Stimulated activated CD8-positive, alpha-beta memory T cell treated with anti-CD3 and anti-CD28 coated beads, Interleukin-15, amount 100 ng/mL, for 4 hours (primary cell): ENCODE measurements around the gene USP36.
"Not testable (repeated sequence)": the region's sequence is repeated elsewhere in the genome, so short reads cannot be mapped to it uniquely, and the experiment has no call there.

Experiments used
- DNase-seq, 2 donors: peaks; one replicate each; pipeline ENCODE4 v3.0.0-alpha.2; 2020; ENCODE audit warnings: low read depth in 2 of 2

The USP36 gene

DNA sequence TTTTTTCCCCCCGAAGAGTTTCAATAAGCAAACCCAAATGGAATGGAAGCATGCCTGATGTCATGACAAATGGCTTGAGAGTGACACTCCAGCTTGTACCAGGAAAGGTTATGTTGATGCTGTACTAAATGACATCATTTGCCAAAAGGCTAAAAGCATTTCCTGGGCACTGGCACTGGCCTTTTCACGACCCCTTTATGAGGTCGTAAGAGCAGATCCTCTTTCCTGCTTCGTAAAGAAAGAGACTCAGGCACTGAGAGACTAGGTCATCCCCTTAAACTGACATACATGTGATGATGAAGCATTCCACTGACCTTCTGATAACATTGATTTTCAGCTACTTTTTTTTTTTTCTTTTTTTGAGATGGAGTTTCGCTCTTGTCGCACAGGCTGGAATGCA, 31.9 kb upstream of the USP36 start:
- no peak for DNase-seq

DNA sequence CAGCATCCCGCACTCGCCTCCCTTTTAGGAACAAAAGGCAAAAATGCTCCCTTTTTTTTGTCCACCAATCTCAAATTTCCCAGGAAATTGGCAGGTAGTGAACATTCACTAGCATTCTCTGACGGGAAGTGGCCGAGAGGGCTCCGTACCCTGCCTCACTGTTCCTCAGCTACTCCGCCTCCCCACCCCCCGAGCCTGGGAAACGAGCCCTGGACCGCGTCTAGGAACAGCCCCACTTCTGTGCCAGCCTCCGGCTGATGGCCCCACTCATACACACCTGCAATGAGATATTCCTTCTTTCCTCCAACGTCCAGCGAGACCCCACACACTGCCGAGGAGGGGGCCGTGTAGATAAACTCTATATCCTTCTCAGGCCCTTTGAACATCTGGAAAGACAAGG, 30.0 kb upstream of the USP36 start:
- no peak for DNase-seq

DNA sequence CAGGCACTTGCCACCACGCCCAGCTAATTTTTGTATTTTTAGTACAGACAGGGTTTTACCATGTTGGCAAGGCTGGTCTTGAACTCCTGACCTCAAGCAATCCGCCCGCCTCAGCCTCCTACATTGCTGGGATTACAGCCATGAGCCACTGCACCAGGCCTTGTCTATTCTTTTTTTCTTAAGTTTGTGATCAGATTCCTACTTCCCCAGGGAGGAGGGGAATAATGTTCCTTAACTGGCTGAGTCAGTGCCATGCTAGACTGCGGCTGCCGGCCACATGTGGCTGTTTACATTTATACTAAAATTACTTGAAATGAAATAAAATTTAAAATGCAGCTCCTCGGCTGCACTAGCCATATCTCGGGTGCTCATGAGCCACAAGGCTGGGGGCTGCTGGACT, 27.8 kb upstream of the USP36 start:
- DNase-seq: no peak

DNA sequence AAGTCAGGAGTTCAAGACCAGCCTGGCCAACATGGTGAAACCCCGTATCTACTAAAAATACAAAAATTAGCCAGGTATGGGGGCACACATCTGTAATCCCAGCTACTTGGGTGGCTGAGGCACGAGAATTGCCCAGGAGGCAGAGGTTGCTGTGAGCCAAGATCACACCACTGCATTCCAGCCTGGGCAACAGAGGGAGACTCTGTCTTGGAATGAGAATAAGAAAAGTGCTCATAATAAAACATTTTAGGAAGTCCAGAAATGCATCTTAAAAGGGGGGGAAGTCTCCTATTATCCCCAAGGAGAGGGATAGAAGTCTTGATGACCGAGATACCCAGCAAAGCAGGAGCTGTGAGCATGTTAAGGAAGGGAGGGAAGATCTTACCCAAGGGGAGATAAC, 26.4 kb upstream of the USP36 start:
- not testable (repeated sequence) for DNase-seq

DNA sequence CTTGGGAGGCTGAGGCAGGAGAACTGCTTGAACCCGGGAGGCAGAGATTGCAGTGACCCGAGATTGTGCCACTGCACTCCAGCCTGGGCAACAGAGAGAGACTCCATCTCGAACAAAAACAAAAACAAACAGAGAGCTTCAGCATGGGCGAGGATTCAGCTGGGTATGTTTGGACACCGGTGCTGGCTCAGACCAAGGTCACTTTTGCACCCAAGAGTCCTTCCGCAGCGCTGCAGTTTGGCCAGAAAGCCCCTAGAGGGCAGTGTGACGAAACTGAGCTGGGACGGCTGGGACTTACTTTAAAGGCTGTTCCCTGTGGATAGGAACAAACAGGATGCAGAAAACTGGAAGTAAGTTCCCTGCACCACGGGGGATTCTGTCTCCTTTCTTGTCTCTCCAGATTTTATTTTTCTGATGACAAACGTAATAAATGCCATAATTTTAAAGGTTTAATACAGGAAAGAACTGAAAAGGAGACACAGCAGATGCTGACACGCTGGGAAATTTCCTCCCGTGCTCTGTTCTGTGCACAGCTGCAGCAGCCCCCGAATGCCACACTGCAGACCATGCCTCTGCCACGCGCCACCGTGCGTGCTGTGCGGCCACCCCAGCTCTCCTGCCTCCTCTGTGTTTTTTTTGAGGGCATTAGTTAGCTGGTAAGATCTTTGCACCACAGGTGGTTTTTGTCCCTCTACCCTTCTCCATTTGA, 25.2 kb upstream of the USP36 start:
- DNase-seq: peak; percentile 24 to 31

DNA sequence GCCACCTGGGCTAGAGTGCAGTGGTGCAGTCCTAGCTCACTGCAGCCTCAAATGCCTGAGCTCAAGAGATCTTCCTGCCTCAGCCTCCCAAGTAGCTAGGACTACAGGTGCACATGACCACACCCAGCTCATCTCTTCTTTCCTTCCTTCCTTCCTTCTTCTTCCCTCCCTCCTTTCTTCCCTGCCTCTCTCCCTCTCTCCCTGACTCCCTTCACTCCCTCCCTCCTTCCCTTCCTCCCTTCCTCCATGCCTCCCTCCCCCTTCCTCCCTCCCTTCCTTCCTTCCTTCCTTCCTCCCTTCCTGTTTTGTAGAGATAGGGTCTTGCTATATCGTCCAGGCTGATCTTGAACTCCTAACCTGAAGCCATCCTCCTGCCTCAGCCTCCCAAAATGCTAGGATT, 23.5 kb upstream of the USP36 start:
- no peak for DNase-seq

DNA sequence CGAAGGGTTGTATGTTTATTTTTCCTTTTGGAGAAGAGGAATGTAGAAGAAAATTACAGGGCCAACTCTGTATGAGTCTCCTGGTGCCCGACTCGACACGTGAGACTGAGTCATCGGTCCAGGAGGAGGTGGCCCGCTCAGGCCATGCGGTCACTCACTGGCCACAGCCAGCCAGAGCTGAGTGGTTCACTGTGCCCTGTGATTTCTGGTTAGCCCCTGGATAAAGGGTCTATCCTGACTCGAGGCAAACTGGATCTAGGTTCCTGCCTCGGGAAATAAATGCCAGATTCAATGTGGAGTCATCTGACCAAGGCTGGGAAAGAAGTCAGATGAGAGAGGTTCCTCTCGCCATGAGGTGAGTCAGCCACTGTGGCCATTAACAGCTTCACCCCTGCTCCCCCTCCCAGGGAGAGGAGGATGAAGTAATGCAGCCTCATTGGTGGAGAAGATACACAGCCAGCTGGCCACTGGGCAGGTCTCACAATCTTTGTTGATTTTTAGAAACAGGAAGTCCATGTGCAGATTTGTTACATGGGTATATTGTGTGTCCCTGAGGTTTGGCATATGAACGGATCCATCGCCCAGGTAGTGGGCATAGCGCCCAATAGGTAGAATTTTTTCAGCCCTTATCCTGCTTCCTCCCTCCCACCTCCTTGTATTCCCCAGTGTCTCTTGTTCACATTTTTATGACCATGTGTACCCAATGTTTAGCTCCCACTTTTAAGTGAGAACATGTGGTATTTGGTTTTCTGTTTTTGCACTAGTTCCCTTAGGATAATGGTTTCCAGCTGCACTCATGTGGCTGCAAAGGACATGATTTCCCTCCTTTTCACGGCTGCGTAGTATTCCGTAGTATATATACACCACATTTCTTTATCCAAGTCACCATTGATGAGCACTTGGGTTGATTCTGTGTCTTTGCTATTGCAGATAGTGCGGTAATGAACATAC, 21.7 kb upstream of the USP36 start:
- no peak for DNase-seq

DNA sequence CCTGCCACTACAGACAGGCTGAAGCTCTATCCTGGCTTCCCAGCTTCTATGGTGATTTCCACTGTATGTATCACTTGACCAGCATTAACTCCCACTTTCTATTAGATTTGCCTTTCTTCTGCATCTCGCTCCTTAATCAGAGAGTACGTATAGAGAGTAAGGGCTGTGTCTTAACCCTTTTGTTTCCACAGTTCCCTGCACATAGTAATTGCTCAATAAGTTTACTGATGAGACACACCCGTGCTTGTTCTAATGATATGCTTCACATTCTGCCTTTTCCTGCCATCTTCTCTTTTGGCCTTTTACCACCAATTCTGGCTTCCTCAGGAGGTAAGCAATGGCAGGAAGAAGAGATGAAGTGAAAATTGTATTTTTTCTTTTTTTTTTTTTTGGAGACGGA, 20.6 kb upstream of the USP36 start:
- no peak for DNase-seq

DNA sequence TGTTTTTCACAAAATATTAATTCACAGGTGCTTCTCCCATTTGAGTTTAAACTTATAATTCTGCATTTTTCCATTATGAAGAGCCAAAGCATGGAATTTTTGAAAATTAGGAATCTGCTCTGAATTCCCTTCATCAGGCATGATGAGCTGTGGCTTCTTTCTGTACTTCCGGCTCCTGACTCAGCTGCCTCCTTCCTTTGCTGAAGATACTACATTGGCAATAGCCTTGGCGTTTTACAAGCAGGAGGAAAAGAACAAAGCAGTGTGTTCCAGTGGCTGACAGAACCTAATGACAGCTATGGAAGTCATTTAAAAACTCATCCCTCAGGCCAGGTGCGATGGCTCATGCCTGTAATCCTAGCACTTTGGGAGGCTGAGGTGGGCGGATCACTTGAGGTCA, 18.4 kb upstream of the USP36 start:
- DNase-seq: no peak

DNA sequence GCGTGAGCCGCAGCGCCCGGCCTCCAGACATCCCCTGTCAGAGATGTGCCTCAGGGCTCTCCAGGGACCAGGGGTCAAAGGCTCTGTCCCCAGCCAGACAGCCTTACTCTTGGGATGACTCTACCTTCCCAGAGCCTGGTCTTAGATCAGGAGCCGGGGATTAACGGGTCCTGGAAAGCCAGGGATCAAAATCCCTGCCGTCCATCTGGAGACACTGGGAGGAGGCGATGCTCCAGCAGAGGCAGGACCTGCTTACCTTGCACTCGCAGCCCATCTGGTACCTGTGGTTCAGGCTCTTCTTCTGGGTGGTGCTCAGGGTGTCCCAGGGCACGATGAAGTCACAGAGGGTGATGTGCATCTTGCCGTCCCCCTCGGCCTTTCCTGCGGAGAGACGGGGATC, 16.7 kb upstream of the USP36 start:
- no peak for DNase-seq

DNA sequence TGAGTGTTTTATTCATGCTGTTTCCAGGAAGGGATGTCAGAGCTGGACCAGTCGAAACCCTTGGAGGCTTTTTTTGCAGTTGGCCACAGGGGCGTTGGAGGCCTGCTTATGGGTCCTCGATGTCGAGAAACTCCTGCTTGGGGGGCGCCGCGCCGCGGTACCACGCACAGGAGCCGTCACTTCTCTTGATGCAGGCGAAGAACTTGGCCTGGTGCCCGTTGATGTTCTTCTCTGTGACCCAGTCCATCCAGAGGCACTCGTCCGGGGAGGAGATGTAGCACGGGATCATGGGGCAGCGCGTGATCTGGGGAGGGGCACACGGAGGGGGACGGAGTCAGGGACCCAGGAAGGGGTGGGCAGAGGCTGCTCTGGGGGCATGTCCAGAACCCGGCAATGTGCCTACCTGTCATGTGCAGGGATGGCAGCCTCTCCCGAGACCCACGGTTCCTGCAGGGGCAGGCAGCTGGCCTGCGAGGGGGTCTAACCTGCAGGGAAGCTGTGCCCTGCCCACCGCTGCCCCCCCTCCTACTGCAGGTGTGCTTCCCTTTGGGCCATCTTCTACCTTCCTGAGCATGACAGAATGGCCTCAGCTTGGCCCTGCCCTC, 15.0 kb upstream of the USP36 start:
- no peak for DNase-seq

DNA sequence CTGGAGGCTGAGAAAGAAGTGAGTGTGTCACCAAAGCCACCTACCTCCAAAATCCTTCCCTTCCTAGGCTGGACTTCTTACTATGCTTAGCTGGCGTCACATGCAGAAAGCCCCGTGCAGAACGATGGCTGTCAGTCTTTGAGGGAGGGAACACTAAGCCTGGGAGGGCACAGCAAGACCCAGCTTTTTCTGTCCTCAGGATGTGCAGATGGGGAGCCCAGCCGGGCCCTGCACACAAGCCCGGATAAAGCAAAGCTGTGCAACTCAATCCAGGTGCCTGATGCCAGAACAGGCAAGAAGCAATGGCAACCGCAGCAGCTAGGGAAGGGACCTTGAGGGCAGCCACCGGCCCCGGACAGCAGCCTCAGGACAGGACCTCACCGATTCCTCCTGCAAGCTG, 13.9 kb upstream of the USP36 start:
- DNase-seq: no peak

DNA sequence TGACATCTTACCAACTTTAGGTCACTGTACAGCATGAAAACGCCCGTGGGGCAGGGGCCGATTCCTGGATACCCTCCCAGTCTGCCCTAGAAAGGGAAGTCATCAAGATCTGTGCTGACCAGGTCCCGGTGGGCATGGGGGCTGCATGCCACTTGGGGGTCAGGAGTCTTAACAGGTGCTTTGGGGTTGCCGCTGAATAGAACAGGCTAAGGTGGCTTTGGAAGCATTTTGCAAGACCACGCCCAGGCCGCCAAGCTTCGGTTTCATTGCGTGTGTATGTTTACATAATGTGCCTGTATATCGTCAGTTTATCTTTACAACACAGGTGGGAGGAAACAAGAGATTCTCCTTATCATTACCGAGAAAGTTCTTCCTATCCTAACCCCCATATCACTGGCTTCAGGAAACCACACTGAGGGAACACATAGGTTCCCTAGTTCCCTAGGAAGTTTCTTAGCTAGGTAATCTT, 13.3 kb upstream of the USP36 start:
- DNase-seq: no peak

DNA sequence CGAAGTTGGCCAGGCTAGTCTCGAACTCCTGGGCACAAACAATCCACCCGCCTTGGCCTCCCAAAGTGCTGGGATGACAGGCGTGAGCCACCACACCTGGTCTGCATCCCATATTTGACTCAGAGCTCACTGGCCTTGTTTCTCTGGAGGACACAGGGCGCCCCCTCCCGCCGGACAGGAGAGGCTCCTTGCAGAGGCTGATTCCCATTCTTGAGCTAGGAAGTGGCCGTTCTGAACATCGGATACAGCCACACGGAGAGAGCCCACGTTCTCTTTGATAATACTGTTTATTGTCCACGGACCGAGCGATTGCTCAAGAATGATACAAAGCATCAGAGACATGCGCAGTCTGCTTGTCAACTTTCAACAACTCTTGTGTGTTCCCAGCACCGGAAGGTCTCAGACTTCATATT, 12.1 kb upstream of the USP36 start:
- DNase-seq: no peak

DNA sequence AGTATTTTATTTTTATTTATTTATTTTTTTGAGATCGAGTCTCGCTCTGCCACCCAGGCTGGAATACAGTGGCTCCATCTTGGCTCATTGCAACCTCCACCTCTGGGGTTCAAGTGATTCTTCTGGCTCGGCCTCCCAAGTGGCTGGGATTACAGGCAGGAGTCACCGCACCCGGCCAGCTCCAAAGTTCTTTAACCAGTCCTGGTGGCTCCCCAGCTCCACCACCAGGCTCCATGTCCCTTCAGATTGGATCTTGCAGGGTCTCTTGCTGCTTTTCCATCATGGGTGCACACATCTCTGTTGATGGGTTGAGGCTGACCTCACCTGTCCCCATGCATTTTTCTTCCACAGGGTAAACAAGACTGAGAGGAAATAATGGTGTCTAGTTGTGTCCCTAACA, 8.4 kb upstream of the USP36 start:
- DNase-seq: no peak

DNA sequence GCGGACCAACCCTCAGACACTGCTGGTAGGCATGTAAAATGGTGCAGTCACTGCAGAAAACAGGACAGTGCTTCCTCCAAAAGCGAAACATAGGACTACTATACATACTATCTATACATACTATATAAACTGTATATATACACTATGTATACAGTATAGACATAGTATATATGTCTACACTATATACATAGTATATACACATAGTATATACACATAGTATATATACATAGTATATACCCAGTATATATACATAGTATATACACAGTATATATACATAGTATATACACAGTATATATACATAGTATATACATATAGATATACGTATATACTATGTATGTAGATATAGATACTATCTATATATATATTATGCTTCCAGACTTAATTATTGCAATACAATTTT, 6.4 kb upstream of the USP36 start:
- DNase-seq: no peak

DNA sequence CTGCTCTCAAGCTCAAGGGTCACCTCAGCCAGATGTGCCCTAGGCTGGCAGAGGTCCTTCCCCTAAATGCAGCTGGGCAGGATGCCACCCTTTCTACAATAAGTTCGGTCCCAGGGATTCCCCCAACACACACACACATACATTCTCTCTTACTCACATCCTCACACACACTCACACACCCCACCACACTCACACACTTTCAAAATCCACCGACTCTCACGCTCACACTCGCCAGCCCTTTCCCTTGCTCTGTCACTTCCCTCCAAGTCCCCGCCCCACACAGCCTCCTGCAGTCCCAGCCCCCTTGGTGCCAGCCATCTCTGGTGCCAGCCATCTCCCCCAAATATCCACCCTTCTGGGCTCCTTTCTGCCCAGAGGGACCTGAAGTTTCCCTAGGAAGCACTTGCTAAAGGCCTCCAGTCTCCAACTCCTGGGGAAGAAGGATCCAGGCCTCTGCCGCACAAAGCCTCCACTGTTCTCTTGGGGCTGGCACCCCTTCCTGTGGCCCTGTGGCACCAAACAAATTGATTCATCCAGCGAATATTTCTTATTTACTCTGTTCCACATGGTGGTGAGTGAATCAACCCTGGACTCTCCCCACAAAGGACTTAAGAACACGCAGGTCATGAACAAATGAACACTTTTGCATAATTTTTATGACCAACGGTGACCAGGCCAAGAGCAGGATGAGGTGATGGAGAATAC, 3.8 kb upstream of the USP36 start:
- DNase-seq: no peak

DNA sequence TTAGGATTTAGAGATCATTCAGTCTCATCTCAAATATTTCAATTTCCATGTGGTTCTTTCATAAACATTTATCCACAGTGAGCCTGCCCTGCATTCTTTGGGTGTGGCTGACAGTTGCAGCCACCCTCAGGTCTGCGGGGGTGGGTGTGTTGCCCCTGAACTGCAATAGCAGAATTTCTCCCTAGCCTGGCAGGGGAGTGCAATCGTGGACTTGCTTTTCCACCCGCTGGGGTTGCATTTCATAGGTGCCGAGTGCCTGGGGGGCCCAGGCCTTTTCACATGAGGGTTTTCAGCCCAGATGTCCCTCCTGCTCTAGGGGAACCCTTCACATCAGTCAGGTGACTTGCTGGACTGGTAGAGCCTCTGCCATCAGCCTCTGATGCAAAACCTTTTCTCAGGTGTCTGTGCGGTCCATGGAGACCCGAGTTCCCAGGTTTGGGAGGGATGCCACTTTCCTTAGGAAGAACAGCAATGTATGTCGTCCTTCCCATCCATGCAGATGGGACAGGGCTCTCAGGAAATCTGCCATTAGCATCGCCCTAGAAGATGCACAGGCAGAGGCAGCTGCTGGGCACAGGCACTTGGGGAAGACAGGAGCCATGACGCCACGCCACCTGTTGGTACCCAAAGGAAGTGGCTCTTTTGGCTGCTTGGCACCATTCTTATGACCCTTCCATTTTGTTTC, 2.4 kb upstream of the USP36 start:
- peak; percentile 27 to 30 for DNase-seq

DNA sequence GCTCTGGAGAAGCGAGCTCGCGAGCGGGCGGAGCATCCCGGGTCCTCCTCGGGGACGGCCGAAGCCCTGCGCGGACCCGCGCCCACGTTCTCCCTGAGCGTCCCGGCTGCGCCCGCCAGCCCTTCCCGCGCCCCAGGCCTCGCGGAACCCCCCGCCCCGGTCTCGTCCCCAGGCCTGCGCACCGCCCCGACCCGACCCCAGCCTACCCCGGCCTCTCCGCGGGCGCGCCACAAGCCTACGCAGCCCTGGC, 159 bp downstream of the USP36 start:
- DNase-seq: no peak

DNA sequence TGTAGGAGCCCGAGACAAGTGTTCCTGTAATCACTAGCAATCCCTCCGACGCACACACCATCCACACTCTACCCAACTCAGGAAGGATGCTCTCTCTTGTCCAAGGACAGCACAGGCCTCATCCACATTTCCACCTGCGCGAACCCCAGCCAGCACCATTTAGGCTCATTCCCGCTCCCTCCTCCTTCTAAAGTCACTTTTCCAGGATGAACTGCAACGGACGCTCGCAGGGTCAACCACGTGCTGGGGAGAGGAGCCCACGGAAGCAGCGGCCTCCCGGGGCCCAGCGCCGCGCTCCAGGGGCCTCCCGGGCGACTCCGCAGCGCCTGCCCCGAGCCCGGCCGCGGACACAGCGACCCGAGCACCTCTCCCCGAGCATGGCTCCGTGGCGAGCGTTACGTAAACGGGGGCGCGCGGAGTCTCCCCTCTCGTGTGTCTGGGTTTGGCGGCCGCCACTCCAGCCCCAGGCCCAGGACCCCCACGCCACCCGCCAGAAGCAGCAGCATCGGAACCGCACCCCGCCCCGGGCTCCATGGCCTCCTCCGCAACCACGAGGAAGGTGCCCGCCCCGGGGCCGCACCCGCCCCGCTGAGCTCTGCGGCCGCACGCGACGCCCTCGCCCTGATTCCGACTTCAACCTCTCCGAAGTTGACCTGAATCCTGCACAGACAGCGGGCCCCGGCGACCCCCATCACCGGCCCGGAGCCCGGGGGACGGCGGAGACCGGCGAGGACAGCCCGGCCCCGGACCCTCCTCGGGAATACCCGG, 668 bp downstream of the USP36 start:
- DNase-seq: peak; percentile 30 to 42

DNA sequence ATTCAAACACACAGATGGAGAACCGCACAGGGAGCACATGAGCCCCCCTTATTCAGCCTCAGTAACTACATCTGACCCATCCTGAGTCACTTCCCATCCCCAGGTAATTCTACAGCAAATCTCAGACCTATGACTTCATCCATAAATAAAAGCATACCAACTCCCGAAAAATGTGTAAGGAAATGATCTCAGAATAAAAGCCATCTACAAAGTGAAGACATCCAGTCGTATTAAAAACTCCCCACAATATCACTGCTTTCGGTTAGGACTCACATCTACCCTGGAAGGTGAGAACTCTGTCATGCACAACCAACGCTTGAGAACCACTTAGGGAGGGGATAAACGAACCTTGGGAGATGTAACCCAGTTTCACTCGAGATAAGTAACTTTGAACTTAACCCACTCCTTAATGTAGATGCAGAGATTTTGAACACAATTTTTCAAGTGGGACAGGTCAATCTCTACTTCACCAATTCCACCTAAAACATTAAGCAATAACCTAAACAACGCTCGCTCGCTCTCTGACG, 1.3 kb downstream of the USP36 start:
- no peak for DNase-seq
